SK-N-SH (cell line): ENCODE measurements around the gene KRTAP29-1. TPM values are rescaled to one million over a fixed set of nuclear protein-coding genes. Genes with fewer than 3 reads are reported as not detected.

Experiments
- CTCF ChIA-PET: fragments of 300-600, 350-600 bp; formaldehyde crosslinking; extraction: SDS; loops from one replicate; lab custom pipeline; 2021; lab: Yijun Ruan, JAX
- POLR2A ChIA-PET: fragments of 350-600 bp; sonication (Branson Sonifier 250); formaldehyde crosslinking; extraction: SDS; loops from one replicate; lab custom pipeline; 2020; ENCODE audit warnings: antibody characterized with exemption, inconsistent platforms; lab: Yijun Ruan, JAX
- DNase-seq: peaks from one replicate; pipeline ENCODE4 v3.0.0; 2012
- H2AFZ ChIP-seq: fragments of 200-600 bp; sonication (generic); 2 replicates; pipeline ENCODE4 v1.8.1; 2016; ENCODE audit warnings: antibody characterized with exemption, mild to moderate bottlenecking, low read depth
- H3F3A ChIP-seq: fragments of 200-600 bp; sonication (generic); replicated peaks from 2 replicates; pipeline ENCODE3; 2016; ENCODE audit warnings: antibody characterized with exemption, mild to moderate bottlenecking; ENCODE audit not compliant: insufficient read depth
- H3K27ac ChIP-seq, 2 experiments: fragments of 200-500 bp in 1 of 2; fragments of 200-600 bp in 1 of 2; sonication (Bioruptor generic) in 1 of 2; sonication (generic), shearing (Covaris generic) in 1 of 2; 2 replicates each; pipeline versions ENCODE4 v1.5.1 to v1.6.1; 2014 to 2016; ENCODE audit warnings: low read depth in 2 of 2, inconsistent platforms in 1 of 2, low read length in 1 of 2, mild to moderate bottlenecking in 1 of 2, mixed read lengths in 1 of 2
- H3K27me3 ChIP-seq: fragments of 200-600 bp; sonication (generic), shearing (Covaris generic); 2 replicates; pipeline ENCODE4 v1.6.1; 2016; ENCODE audit warnings: mixed run types; ENCODE audit not compliant: insufficient read depth
- H3K36me3 ChIP-seq, 2 experiments: fragments of 200-500 bp in 1 of 2; fragments of 200-600 bp in 1 of 2; sonication (Bioruptor generic) in 1 of 2; sonication (generic) in 1 of 2; replicated peaks in 1 of 2; 2 replicates each; pipeline versions ENCODE3 to v1.5.1; 2014 to 2016; ENCODE audit warnings: low read length in 1 of 2, mild to moderate bottlenecking in 1 of 2; ENCODE audit not compliant: insufficient read depth in 2 of 2, control insufficient read depth in 1 of 2
- H3K4me1 ChIP-seq, 2 experiments: fragments of 200-500 bp in 1 of 2; fragments of 200-600 bp in 1 of 2; sonication (Bioruptor generic) in 1 of 2; sonication (generic), shearing (Covaris generic) in 1 of 2; 2 replicates each; pipeline versions ENCODE4 v1.5.1 to v1.6.1; 2014 to 2016; ENCODE audit warnings: low read depth in 1 of 2, low read length in 1 of 2, mixed run types in 1 of 2; ENCODE audit not compliant: insufficient read depth in 2 of 2, control insufficient read depth in 1 of 2
- H3K4me2 ChIP-seq: fragments of 200-600 bp; sonication (generic), shearing (Covaris generic); 2 replicates; pipeline ENCODE4 v1.6.1; 2017; ENCODE audit warnings: mixed run types
- H3K4me3 ChIP-seq, 2 experiments: fragments of 200-500 bp in 1 of 2; fragments of 200-600 bp in 1 of 2; sonication (Bioruptor generic) in 1 of 2; sonication (generic), shearing (Covaris generic) in 1 of 2; 2 replicates each; pipeline versions ENCODE4 v1.5.1 to v1.8.1; 2014 to 2016; ENCODE audit warnings: low read depth in 2 of 2, inconsistent platforms in 1 of 2, low read length in 1 of 2, mild to moderate bottlenecking in 1 of 2, mixed read lengths in 1 of 2, moderate library complexity in 1 of 2
- H3K79me2 ChIP-seq: fragments of 200-600 bp; sonication (generic); 2 replicates; pipeline ENCODE4 v1.8.1; 2017; ENCODE audit warnings: mild to moderate bottlenecking; ENCODE audit not compliant: insufficient read depth
- H3K9ac ChIP-seq: fragments of 200-600 bp; sonication (generic); 2 replicates; pipeline ENCODE4 v1.6.1; 2017; ENCODE audit warnings: mixed run types
- H3K9me2 ChIP-seq: fragments of 200-600 bp; sonication (generic); 2 replicates; pipeline ENCODE4 v1.6.1; 2017; ENCODE audit warnings: mixed run types
- H3K9me3 ChIP-seq: fragments of 200-600 bp; sonication (generic); 2 replicates; pipeline ENCODE4 v1.6.1; 2017; ENCODE audit warnings: mixed run types, mild to moderate bottlenecking, moderate library complexity
- H4K20me1 ChIP-seq: fragments of 200-600 bp; sonication (generic); 2 replicates; pipeline ENCODE4 v1.6.1; 2017; ENCODE audit warnings: mild to moderate bottlenecking, mixed run types; ENCODE audit not compliant: insufficient read depth
- EP300 ChIP-seq, 2 experiments: IDR thresholded peaks; 2 replicates each; pipeline versions ENCODE4 v1.4.0 to v1.6.1; 2012; ENCODE audit warnings: borderline replicate concordance in 1 of 2, low read depth in 1 of 2, low read length in 1 of 2
- NRF1 ChIP-seq: IDR thresholded peaks from 2 replicates; pipeline ENCODE4 v1.6.1; 2012; ENCODE audit warnings: low read depth, mild to moderate bottlenecking, low read length
- RAD21 ChIP-seq: IDR thresholded peaks from 2 replicates; pipeline ENCODE4 v1.6.1; 2012; ENCODE audit warnings: mild to moderate bottlenecking, low read length
- RFX5 ChIP-seq: IDR thresholded peaks from 2 replicates; pipeline ENCODE4 v1.6.1; 2012; ENCODE audit warnings: mild to moderate bottlenecking, improper control_type of control experiment, low read length
- SMC3 ChIP-seq: IDR thresholded peaks from 2 replicates; pipeline ENCODE4 v1.6.1; 2012; ENCODE audit warnings: low read depth, low read length, improper control_type of control experiment
- TAF1 ChIP-seq: IDR thresholded peaks from 2 replicates; pipeline ENCODE4 v1.6.1; 2012; ENCODE audit warnings: low read depth, mild to moderate bottlenecking, low read length, moderate library complexity, borderline replicate concordance
- TCF12 ChIP-seq: IDR thresholded peaks from 2 replicates; pipeline ENCODE4 v1.4.0; 2012
- TEAD4 ChIP-seq: IDR thresholded peaks from 2 replicates; pipeline ENCODE4 v1.4.0; 2012; ENCODE audit warnings: mild to moderate bottlenecking, borderline replicate concordance; ENCODE audit not compliant: insufficient read depth
- WGBS: methylation state at CpG from one replicate; pipeline ENCODE4 v1.1.6; 2017; ENCODE audit warnings: low lambda C conversion rate; 5-methylcytosine and 5-hydroxymethylcytosine counted together
- polyA plus RNA-seq, 3 experiments: library from polyadenylated mRNA; depleted of rRNA; stranded (reverse); fragments of >200 nt; gene quantifications; 2 replicates each; pipeline ENCODE4 v1.2.3, GENCODE V29; 2012
- TF ChIP-seq, protein P1 (sequence below): IDR thresholded peaks from 2 replicates; pipeline ENCODE4 v1.6.1; 2012; ENCODE audit warnings: mild to moderate bottlenecking, low read depth, low read length, moderate library complexity
- TF ChIP-seq, protein P2 (sequence below): fragments of 150-350 bp; IDR thresholded peaks from 2 replicates; pipeline ENCODE4 v1.6.1; 2016; ENCODE audit warnings: mild to moderate bottlenecking, low read depth, low read length
- TF ChIP-seq, protein P3 (sequence below): IDR thresholded peaks from 2 replicates; pipeline ENCODE4 v1.4.0; 2012; ENCODE audit warnings: low read depth
- TF ChIP-seq, protein P4 (sequence below): IDR thresholded peaks from 2 replicates; pipeline ENCODE4 v1.4.0; 2012; ENCODE audit warnings: low read depth, borderline replicate concordance

KRTAP29-1 gene
- polyA plus RNA-seq, 1 of the 3 experiments (the other 2 are of a cell fraction): not detected

DNA sequence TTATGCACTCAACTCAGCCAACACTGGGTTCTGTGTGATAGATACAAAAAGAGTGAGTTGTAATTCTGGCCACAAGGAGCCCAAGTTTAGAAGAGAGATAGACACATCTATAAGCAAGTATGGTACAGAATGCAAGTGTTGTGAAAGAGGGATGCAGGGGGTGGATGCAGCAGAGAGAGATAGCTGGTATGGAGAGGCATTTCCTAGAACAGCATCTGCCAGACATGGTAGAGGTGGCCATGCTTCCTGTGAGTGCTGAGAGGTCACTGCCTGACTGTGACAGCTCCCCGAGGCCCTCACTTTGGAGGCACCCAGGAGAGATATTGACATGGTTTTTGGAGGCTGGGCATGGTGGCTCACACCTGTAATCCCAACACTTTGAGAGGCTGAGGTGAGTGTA is 8.5 kb upstream of the KRTAP29-1 start:
- WGBS: 17% methylated on average over 1 of the region's 1 CpG
- ChIA-PET POLR2A (no interaction called here), CTCF (interaction anchor here (3.8 kb wide), 1 partner anchor 11 kb away, joined by 20 read pairs; no protein-coding TSS in a partner anchor)
- Histone ChIP-seq H4K20me1 (no peaks in the 10 kb centered on the region), H3K9ac (no peak overlapping the region), H3K9me2 (no peaks in the 10 kb centered on the region), H3K79me2 (no peaks in the 10 kb centered on the region), H3K4me3 (no peak overlapping the region), H3K27ac (no peak overlapping the region), H2AFZ (no peak overlapping the region), H3K36me3 (no peaks in the 10 kb centered on the region), H3K4me2 (no peak overlapping the region), H3K9me3 (no peaks in the 10 kb centered on the region), H3F3A (no peaks in the 10 kb centered on the region), H3K4me1 (peaks cover 0 to 13% of the 10 kb centered on the region in 2 experiments; a peak in 1 of 4 replicates), H3K27me3 (peaks cover 30% of the 10 kb centered on the region)
- no peak for DNase-seq
- TF ChIP-seq EP300 (IDR thresholded peaks at IDR 0.05; ENCODE audit: borderline replicate concordance in 1 of 2, low read depth in 1 of 2, low read length in 1 of 2) (no peak), RAD21 (no peak), SMC3 (no peak), RFX5 (no peak), TAF1 (no peak), TEAD4 (no peak), TCF12 (no peak), NRF1 (no peak)
- TF ChIP-seq, protein P1, sequence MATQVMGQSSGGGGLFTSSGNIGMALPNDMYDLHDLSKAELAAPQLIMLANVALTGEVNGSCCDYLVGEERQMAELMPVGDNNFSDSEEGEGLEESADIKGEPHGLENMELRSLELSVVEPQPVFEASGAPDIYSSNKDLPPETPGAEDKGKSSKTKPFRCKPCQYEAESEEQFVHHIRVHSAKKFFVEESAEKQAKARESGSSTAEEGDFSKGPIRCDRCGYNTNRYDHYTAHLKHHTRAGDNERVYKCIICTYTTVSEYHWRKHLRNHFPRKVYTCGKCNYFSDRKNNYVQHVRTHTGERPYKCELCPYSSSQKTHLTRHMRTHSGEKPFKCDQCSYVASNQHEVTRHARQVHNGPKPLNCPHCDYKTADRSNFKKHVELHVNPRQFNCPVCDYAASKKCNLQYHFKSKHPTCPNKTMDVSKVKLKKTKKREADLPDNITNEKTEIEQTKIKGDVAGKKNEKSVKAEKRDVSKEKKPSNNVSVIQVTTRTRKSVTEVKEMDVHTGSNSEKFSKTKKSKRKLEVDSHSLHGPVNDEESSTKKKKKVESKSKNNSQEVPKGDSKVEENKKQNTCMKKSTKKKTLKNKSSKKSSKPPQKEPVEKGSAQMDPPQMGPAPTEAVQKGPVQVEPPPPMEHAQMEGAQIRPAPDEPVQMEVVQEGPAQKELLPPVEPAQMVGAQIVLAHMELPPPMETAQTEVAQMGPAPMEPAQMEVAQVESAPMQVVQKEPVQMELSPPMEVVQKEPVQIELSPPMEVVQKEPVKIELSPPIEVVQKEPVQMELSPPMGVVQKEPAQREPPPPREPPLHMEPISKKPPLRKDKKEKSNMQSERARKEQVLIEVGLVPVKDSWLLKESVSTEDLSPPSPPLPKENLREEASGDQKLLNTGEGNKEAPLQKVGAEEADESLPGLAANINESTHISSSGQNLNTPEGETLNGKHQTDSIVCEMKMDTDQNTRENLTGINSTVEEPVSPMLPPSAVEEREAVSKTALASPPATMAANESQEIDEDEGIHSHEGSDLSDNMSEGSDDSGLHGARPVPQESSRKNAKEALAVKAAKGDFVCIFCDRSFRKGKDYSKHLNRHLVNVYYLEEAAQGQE: no peak
- TF ChIP-seq, protein P2, sequence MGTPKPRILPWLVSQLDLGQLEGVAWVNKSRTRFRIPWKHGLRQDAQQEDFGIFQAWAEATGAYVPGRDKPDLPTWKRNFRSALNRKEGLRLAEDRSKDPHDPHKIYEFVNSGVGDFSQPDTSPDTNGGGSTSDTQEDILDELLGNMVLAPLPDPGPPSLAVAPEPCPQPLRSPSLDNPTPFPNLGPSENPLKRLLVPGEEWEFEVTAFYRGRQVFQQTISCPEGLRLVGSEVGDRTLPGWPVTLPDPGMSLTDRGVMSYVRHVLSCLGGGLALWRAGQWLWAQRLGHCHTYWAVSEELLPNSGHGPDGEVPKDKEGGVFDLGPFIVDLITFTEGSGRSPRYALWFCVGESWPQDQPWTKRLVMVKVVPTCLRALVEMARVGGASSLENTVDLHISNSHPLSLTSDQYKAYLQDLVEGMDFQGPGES: no peak
- TF ChIP-seq, protein P3, sequence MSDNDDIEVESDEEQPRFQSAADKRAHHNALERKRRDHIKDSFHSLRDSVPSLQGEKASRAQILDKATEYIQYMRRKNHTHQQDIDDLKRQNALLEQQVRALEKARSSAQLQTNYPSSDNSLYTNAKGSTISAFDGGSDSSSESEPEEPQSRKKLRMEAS: no peak
- TF ChIP-seq, protein P4, sequence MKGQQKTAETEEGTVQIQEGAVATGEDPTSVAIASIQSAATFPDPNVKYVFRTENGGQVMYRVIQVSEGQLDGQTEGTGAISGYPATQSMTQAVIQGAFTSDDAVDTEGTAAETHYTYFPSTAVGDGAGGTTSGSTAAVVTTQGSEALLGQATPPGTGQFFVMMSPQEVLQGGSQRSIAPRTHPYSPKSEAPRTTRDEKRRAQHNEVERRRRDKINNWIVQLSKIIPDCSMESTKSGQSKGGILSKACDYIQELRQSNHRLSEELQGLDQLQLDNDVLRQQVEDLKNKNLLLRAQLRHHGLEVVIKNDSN: no peak
